NCI-H2227 treated with DMSO at 0.1 percent for 48 hours (cell line): ENCODE data around the gene MN1.

Experiments used
- DNase-seq: peaks from one replicate; lab custom pipeline; 2025; lab: John Stamatoyannopoulos, UW

Gene MN1

GRCh38 chr22:27713461-27713860, 88.1 kb downstream of the MN1 start:
- DNase-seq, result no peak

- no peak for DNase-seq
Observed at GRCh38 chr22:27711756-27712155, 89.8 kb downstream of the MN1 start.

DNA sequence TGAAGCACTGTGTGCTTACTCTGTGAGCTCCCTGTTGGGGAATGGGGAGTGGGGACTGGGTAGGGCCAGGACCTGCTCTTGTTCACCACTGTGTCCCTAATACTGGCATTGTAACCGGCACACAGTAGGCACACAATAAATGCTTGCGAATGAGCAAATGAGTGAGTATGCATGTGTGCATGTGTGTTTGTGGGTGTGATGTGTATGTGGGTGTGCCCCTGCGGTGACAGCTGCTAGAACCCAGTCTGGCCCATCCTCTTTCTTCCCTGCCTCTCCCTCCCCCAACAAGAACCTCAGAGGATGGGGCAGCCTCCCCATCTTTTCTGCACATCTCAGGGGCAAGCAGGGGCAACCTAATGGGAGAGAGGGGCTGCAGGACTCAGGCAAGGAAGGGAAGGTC, 90.5 kb downstream of the MN1 start:
- DNase-seq, result no peak

GRCh38 chr22:27709919-27710675, 91.5 kb downstream of the MN1 start:
- no peak for DNase-seq

- no peak for DNase-seq
Observed at GRCh38 chr22:27706489-27706888, 95.1 kb downstream of the MN1 start.

- no peak for DNase-seq
Observed at GRCh38 chr22:27705408-27706080, 96.0 kb downstream of the MN1 start.

DNA sequence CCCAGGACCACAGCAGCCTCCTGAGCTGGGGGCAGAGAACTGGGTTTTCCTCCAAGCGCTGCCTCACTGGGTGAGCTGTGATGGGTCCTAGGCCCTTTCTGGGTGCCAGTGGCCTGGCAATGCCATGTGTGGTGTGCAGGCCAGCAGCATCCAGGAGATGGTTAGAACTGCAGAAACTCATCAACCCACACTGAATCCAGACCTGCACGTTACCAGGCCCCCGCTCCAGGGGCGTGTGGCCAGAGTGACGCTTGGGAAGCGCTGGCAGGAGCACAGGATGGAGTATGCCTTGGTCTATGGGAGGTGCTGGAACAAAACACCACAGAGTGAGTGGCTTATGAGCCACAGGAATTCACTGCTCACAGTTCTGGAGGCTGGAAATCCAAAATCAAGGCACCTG, 97.0 kb downstream of the MN1 start:
- DNase-seq, result no peak

DNA sequence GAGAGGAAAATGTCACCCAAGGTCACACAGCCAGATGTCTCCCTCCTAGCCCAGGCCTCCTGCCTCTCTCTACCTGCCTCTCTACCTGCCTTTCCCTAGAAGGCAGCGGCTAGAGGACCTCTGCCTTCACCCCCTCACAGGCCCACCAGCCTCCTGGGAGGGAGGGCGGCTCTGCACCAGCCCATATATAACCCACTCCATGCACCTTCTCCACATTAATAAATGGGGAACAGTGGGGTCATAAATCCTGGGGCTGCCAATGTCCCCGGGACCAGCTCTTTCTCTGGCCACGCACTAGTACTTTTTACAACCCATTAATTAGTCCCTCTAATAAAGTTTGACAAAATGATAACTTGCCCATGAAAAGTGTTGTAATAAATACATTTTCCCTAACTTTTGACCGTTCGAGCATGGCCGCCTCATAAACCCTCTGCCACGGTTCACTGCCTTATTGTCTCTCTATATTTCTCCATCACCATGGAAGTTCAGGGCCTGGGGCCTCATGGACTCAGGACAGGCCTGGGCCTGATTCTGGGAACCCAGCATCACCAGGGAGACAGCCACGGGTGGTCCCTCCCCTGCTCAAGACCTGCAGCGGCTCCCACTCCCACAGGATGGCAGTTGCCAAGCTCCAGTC, 102.1 kb downstream of the MN1 start:
- DNase-seq, result no peak

GRCh38 chr22:27698813-27699212, 102.7 kb downstream of the MN1 start:
- DNase-seq, result no peak
